ENCODE data around the gene GARIN5A.

The GARIN5A gene

DNA sequence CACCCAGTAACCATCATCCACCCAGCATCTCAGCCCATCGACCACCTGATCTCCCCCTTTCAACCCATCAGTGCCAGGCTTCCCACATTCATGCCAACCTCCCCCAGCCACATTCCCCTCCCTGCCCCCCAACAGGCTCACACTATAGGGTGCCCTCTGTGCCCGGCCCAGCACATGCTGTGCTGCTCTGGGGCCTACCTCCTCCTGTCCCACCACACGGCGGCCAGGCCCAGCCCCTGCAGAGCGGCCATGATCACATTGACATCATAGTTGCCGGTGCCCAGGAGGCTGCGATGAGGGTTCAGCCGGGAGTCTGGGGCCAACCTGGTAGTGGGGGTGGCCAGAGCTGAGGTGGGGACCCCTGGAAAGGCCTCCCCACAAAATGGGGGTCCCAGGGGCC lies 30.7 kb upstream of the GARIN5A start:
- DNase-seq, result no peak

- DNase-seq, result no peak
Observed at GRCh38 chr19:50506700-50507099, 30.1 kb upstream of the GARIN5A start.

- DNase-seq, result no peak
Observed at GRCh38 chr19:50505856-50506611, 29.4 kb upstream of the GARIN5A start.

DNA sequence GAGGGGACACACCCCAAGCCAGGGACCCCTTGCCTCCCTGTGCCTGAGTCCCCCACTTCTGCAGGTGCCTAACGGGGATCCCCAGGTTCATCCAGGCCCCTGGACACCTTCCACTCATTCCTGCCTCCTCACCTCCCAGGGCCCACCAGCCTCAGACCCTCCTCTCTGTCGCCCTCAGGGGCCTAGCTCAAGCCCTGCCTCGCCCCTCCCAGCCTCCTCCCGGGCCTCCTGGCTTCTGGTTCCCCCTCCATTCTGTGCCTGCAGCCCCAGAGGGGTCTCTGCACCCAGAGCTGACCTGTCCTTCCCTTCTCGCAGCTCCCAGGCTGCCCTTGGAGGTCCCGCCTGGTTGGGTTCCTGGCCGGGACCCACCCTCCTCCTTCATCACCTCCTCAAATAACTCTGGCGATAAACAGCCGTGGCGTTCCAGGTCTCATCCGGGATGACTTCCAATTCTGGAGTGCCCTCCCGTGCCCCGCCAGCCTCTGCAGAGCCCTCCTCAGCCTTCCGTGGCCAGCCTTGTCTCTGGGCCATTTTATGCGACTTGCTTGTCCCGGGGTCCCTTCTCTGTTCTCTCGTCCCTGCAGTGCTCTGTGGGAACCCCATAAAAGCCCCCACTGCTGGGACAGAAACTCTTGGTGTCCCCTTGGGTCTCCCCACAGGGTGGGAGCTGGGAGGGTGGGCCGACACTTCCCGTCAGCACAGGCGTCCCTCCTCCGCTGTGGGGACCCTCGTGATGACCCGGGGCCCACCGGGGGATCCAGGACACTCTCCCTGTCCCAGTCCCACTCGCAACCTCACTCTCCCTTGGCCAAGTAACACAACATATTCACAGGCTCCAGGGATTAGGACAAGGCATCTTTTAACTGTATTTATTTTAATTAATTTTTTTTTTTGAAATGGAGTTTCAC lies 25.2 kb upstream of the GARIN5A start:
- DNase-seq, result no peak

GRCh38 chr19:50501186-50501567 lies 24.5 kb upstream of the GARIN5A start:
- DNase-seq, result no peak

DNA sequence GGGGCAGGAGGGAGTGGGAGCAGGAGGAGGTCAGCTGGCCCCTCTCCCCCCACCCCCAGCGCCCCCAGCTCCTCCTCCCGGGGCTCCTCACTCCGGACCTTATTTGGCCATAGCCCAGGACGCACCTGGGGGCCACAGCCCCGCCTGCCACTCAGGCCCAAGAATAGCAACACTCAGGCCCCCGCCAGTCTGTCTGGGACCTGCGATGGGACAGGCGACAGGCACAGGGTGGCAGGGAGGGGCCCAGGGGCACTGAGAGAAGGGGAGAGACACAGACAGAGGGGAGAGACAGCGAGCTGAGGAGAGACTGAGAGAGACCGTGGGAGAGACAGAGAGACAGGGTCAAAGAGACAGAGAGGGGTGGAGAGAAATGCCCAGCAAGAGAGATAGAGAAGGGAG lies 24.1 kb upstream of the GARIN5A start:
- DNase-seq, result no peak

- no peak for DNase-seq
Observed at GRCh38 chr19:50500060-50500752, 23.6 kb upstream of the GARIN5A start.

- no peak for DNase-seq
Observed at GRCh38 chr19:50498219-50499056, 21.8 kb upstream of the GARIN5A start.

GRCh38 chr19:50497022-50497405 lies 20.4 kb upstream of the GARIN5A start:
- DNase-seq, result no peak

DNA sequence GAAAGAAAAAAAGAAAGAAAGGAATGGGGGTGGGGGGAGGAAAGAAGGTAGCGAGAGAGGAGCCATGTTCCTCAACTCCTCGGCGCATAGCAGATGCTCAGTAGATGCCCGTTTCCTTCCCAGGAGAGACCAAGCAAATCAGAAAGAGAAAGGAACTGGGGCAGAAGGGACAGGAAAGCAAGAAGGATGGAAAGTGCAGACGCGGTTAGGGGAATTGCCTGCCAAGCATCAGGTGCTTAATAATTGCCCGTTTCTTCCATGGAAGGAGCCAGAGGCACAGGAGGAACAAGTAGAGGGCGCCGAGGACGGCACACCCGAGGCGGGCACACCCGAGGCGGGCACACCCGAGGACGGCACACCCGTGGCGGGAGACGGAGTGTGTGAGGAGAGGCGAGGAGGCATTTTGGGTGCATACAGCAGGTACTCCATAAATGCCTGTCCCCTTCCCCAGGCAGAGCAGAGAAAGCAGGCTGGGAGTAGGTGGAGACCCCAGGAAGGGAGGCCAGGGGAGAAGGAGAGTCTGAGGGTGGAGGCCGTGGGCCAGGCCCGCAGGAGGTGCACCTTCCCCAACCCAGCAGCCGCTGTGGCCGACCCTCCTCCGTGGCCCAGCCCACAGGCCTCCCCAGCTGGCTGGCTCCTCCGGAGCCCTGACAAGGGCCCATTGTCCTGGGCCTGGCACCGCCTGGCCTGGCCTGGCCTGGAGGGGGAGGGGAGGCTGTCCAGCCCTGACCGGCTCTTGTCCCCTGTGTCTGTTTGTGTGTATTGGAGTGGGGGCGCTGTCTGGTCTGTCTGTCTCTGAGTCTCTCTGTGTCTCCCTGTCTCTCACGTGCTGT lies 19.8 kb upstream of the GARIN5A start:
- no peak for DNase-seq

DNA sequence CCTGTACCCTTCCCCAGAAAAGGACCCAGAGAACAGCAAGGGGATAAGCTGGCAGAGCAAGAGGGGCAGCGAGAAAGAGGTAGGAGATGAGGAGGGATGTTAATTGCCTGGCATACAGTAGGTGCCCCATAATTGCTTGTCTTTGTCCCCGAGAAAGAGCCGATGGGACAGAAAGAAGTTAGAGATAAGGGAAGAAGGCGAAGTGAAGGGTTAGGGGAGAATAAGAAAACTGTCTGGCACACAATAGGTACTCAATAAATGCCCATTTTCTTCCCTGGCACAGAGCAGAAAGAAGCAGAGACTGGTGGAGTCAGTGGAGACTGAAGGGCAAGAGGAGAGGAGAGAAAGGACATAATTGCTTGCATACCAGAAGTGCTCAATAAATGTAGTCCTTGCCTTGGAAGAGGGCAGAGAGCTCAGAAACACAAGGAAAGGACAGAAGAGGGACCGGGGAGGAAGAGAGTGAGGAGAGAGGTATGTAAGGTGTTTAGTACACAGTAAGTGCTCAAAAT lies 18.4 kb upstream of the GARIN5A start:
- DNase-seq, result no peak

DNA sequence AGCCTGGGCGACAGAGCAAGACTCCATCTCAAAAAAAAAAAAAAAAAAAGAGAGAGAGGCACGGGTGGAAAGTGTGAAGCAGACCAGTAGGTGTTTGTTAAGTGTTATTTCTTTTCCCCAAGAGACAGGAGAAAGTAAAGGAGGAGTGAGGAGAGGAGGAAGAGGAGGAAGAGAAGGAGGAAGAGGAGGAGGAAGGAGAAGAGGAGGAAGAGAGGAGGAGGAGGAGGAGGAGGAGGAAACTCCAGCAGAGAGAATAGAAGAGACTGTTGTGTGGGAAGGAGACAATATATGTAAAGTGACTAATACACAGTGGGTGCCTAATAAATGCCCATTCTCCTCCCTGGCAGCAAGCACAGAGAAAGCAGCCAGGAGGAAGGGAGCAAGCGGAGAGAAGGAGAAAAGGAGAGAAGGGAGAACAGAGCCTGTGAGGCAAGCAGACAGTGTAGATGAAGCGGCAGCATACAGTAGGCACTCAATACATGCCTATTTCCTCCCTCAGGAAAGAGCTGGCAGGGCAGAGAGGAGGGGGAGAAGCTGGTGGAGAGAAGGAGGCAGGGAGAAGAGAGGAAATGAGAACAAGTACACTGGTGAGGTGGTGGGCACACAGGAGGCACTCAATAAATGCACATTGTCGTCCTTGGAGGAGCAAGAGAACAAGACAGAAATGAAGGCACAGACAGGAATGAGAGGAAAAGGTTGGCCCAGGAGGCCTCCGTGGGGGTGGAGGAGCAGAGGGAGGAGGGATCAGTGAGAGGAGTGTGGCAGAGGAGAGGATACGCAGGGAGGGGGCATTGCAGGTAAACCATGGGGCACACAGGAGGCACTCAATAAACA lies 17.8 kb upstream of the GARIN5A start:
- no peak for DNase-seq

DNA sequence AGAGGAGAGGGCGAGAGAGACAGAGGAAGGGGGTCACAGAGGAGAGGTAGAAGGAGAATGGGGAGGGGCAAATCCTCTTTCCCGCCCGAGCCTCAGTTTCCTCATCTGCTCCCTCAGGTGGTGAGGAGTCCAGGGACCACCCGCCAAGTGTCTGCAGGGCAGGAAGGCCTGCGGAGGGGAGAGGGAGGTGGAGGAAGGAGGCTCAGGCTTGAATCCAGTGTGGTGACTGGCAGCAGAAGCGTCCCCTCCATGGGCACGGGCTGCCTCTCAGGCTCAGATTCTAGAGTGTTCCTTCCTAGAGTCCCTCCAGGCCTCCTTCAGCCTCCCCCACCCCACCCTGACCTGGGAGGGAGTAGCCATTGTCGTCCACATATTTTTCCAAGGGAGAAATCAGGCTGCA lies 16.5 kb upstream of the GARIN5A start:
- no peak for DNase-seq

DNA sequence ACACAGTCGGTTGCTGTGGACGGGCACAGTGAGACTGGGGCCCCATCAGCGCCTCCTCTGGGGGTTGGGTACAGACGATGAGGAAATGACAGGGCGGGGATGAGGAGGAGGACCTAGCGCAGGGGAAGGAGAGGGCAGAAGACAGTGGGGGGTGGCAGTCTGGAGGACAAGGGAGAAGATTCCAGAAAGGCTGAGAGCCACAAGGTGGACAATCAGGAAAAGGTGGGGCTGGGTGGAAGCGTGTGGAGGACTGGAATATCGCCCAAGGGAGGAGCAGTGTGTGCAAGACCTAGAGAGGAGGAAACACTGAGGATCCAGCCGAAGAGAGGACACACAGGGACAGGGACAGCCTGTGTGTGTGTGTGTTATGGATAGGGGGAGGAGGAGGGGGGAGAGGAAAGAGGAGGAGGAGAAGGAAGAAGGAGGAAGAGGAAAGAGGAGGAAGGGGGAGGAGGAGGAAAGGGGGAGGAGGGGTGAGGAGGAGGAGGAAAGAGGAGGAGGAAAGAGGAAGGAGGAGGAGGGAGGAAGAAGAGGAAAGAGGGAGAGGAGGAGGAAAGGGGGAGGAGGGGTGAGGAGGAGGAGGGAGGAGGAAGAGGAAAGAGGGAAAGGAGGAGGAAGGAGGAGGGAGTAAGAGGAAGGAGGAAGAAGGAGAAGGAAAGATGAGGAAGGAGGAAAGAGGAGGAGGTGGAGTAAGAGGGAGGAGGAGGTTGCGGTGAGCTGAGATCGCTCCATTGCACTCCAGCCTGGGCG lies 15.8 kb upstream of the GARIN5A start:
- DNase-seq, result no peak

GRCh38 chr19:50490991-50491472 lies 14.4 kb upstream of the GARIN5A start:
- DNase-seq, result no peak

- no peak for DNase-seq
Observed at GRCh38 chr19:50490411-50490811, 13.8 kb upstream of the GARIN5A start.

- DNase-seq, result no peak
Observed at GRCh38 chr19:50489461-50490011, 12.9 kb upstream of the GARIN5A start.

DNA sequence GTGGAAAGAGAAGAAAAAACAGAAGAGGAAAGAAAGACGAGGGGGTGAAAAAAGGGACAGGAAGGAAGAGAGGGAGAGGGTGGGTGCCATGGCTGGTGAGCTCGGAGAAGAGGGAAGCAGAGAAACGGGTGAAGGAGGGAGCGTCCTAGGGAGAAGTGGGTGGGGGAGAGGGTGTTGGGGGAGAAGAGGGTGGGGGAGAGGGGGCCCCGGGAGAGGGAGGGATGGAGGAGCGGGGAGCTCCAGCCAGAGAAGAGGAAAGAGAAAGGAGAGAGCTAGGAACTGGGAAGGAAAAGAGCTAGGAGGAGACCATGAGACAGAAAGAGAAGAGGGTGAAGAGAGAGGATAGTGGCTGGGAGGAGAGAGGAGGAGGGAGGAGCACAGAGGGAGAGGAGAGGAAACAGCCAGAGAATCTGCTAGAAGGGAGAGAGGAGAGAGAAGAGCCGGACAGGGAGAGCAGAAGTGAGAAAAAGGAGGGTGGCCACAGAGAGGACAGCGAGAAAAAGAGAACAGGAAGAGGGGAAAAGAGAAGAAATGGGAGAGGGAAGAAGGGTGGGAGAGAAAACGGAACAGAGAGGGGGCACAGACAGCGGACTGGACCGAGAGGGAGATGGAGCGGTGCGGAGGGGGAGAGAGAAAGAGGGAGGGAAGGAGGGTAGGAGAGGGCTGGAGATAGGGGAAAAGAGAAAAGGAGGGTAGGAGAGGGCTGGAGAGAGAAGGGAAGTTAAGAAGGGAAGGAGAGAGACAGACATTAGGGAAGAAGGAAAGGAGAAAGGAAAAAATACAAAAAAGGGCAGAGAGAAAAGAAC lies 11.9 kb upstream of the GARIN5A start:
- no peak for DNase-seq

All from bone marrow (tissue), 2 donors.